GM19463 (cell line): Measurements from ENCODE around the gene C1QL2.

ENCODE experiments used
- ATAC-seq: cut with Tn5 transposase; IDR thresholded peaks from one replicate; pipeline ENCODE4 v1.9.1; 2021; ENCODE audit warnings: mild to moderate bottlenecking, moderate library complexity; ENCODE audit not compliant: unreplicated experiment

Gene C1QL2

GRCh38 chr2:119144806-119145205 lies 13.7 kb downstream of the C1QL2 start:
- ATAC-seq: no peak

- ATAC-seq: no peak
Measured at GRCh38 chr2:119142824-119143223, 15.7 kb downstream of the C1QL2 start.

- ATAC-seq: no peak
Measured at GRCh38 chr2:119137502-119137901, 21.0 kb downstream of the C1QL2 start.

GRCh38 chr2:119136872-119137271 lies 21.7 kb downstream of the C1QL2 start:
- ATAC-seq: no peak

- ATAC-seq: no peak
Measured at GRCh38 chr2:119136093-119136492, 22.5 kb downstream of the C1QL2 start.

GRCh38 chr2:119134775-119135174 lies 23.8 kb downstream of the C1QL2 start:
- no peak for ATAC-seq

- no peak for ATAC-seq
Measured at GRCh38 chr2:119126650-119127049, 31.9 kb downstream of the C1QL2 start.

GRCh38 chr2:119123389-119123788 lies 35.2 kb downstream of the C1QL2 start:
- no peak for ATAC-seq

GRCh38 chr2:119122663-119123062 lies 35.9 kb downstream of the C1QL2 start:
- no peak for ATAC-seq

GRCh38 chr2:119119999-119120756 lies 38.4 kb downstream of the C1QL2 start:
- no peak for ATAC-seq

- ATAC-seq: no peak
Measured at GRCh38 chr2:119119076-119119785, 39.3 kb downstream of the C1QL2 start.

- no peak for ATAC-seq
Measured at GRCh38 chr2:119117891-119118882, 40.4 kb downstream of the C1QL2 start.

- ATAC-seq: no peak
Measured at GRCh38 chr2:119117408-119117807, 41.1 kb downstream of the C1QL2 start.

- no peak for ATAC-seq
Measured at GRCh38 chr2:119116411-119117295, 41.9 kb downstream of the C1QL2 start.

GRCh38 chr2:119114266-119114665 lies 44.3 kb downstream of the C1QL2 start:
- no peak for ATAC-seq

GRCh38 chr2:119113489-119113770 lies 45.1 kb downstream of the C1QL2 start:
- ATAC-seq: no peak

GRCh38 chr2:119112770-119113488 lies 45.6 kb downstream of the C1QL2 start:
- ATAC-seq: no peak

- no peak for ATAC-seq
Measured at GRCh38 chr2:119112230-119112629, 46.3 kb downstream of the C1QL2 start.

GRCh38 chr2:119111115-119111975 lies 47.2 kb downstream of the C1QL2 start:
- ATAC-seq: no peak
